Adipocyte (in vitro differentiated cells): ENCODE results near the gene TRPM8.

ENCODE experiments used
- DNase-seq: peaks from one replicate; pipeline ENCODE4 v3.0.0-alpha.2; 2015; ENCODE audit warnings: low read depth
- H3K27me3 ChIP-seq: replicated peaks from 2 replicates; pipeline ENCODE4 v1.7.0; 2013; ENCODE audit warnings: mild to moderate bottlenecking, low read length, moderate library complexity; ENCODE audit not compliant: control insufficient read depth, insufficient read depth
- H3K36me3 ChIP-seq: 2 replicates; pipeline ENCODE4 v1.7.0; 2013; ENCODE audit warnings: low read length, mild to moderate bottlenecking, moderate library complexity; ENCODE audit not compliant: control insufficient read depth, insufficient read depth, severe bottlenecking
- H3K4me1 ChIP-seq: 2 replicates; pipeline ENCODE4 v1.7.0; 2013; ENCODE audit warnings: mild to moderate bottlenecking, low read length, moderate library complexity; ENCODE audit not compliant: control insufficient read depth, insufficient read depth
- H3K4me3 ChIP-seq: 2 replicates; pipeline ENCODE4 v1.7.0; 2013; ENCODE audit warnings: mild to moderate bottlenecking, low read length, moderate library complexity
- H3K9ac ChIP-seq: 2 replicates; pipeline ENCODE4 v1.7.0; 2013; ENCODE audit warnings: mild to moderate bottlenecking, low read length, moderate library complexity
- H3K9me3 ChIP-seq: 2 replicates; pipeline ENCODE4 v1.7.0; 2013; ENCODE audit warnings: mild to moderate bottlenecking, low read length, moderate library complexity; ENCODE audit not compliant: control insufficient read depth

Gene TRPM8

GRCh38 chr2:233974530-233975071, 57.4 kb downstream of the TRPM8 start:
- no peaks in the 10 kb centered on the region for H3K27me3 ChIP-seq
- peak; percentile 67 for DNase-seq
- H3K9ac ChIP-seq: no peak overlapping the region
- no peaks in the 10 kb centered on the region for H3K36me3 ChIP-seq
- no peak overlapping the region for H3K4me3 ChIP-seq
- no peaks in the 10 kb centered on the region for H3K9me3 ChIP-seq
- peaks cover 29% of the 10 kb centered on the region for H3K4me1 ChIP-seq

GRCh38 chr2:233976087-233976486, 58.9 kb downstream of the TRPM8 start:
- Histone ChIP-seq H3K4me3 (no peak overlapping the region), H3K36me3 (no peaks in the 10 kb centered on the region), H3K9me3 (no peaks in the 10 kb centered on the region), H3K27me3 (no peaks in the 10 kb centered on the region), H3K4me1 (peaks cover 29% of the 10 kb centered on the region), H3K9ac (no peak overlapping the region)
- DNase-seq: no peak

GRCh38 chr2:233976690-233977294, 59.6 kb downstream of the TRPM8 start:
- Histone ChIP-seq H3K36me3 (no peaks in the 10 kb centered on the region), H3K4me3 (no peak overlapping the region), H3K27me3 (no peaks in the 10 kb centered on the region), H3K9me3 (no peaks in the 10 kb centered on the region), H3K4me1 (peaks cover 29% of the 10 kb centered on the region), H3K9ac (no peak overlapping the region)
- peak; percentile 79 for DNase-seq

GRCh38 chr2:233977296-233977837, 60.2 kb downstream of the TRPM8 start:
- no peak overlapping the region for H3K9ac ChIP-seq
- H3K4me1 ChIP-seq: peaks cover 35% of the 10 kb centered on the region
- H3K9me3 ChIP-seq: no peaks in the 10 kb centered on the region
- no peak overlapping the region for H3K4me3 ChIP-seq
- no peak for DNase-seq
- H3K27me3 ChIP-seq: no peaks in the 10 kb centered on the region
- no peaks in the 10 kb centered on the region for H3K36me3 ChIP-seq

- no peak for DNase-seq
- H3K9me3 ChIP-seq: no peaks in the 10 kb centered on the region
- no peak overlapping the region for H3K9ac ChIP-seq
- H3K4me3 ChIP-seq: no peak overlapping the region
- no peaks in the 10 kb centered on the region for H3K27me3 ChIP-seq
- H3K4me1 ChIP-seq: peaks cover 28% of the 10 kb centered on the region
- no peaks in the 10 kb centered on the region for H3K36me3 ChIP-seq
Observed at GRCh38 chr2:233979748-233980147, 62.6 kb downstream of the TRPM8 start.

GRCh38 chr2:233980955-233981561, 63.9 kb downstream of the TRPM8 start:
- Histone ChIP-seq H3K4me3 (no peak overlapping the region), H3K27me3 (no peaks in the 10 kb centered on the region), H3K36me3 (no peaks in the 10 kb centered on the region), H3K4me1 (peaks cover 21% of the 10 kb centered on the region), H3K9me3 (no peaks in the 10 kb centered on the region), H3K9ac (no peak overlapping the region)
- no peak for DNase-seq

GRCh38 chr2:233981574-233982420, 64.6 kb downstream of the TRPM8 start:
- DNase-seq: no peak
- H3K4me3 ChIP-seq: peak overlapping the region; percentile 29
- no peak overlapping the region for H3K9ac ChIP-seq
- peaks cover 21% of the 10 kb centered on the region for H3K4me1 ChIP-seq
- no peaks in the 10 kb centered on the region for H3K9me3 ChIP-seq
- H3K27me3 ChIP-seq: no peaks in the 10 kb centered on the region
- no peaks in the 10 kb centered on the region for H3K36me3 ChIP-seq

GRCh38 chr2:233982421-233983121, 65.4 kb downstream of the TRPM8 start:
- H3K4me3 ChIP-seq: peak overlapping the region; percentile 29
- H3K9me3 ChIP-seq: no peaks in the 10 kb centered on the region
- H3K4me1 ChIP-seq: peaks cover 13% of the 10 kb centered on the region
- no peak overlapping the region for H3K9ac ChIP-seq
- DNase-seq: peak; percentile 77
- no peaks in the 10 kb centered on the region for H3K36me3 ChIP-seq
- no peaks in the 10 kb centered on the region for H3K27me3 ChIP-seq

- H3K4me1 ChIP-seq: peaks cover 13% of the 10 kb centered on the region
- no peak for DNase-seq
- H3K27me3 ChIP-seq: no peaks in the 10 kb centered on the region
- H3K9ac ChIP-seq: no peak overlapping the region
- no peaks in the 10 kb centered on the region for H3K36me3 ChIP-seq
- no peak overlapping the region for H3K4me3 ChIP-seq
- H3K9me3 ChIP-seq: no peaks in the 10 kb centered on the region
Observed at GRCh38 chr2:233983445-233983844, 66.3 kb downstream of the TRPM8 start.

GRCh38 chr2:233988581-233988980, 71.4 kb downstream of the TRPM8 start:
- H3K4me1 ChIP-seq: no peaks in the 10 kb centered on the region
- H3K4me3 ChIP-seq: no peak overlapping the region
- H3K36me3 ChIP-seq: no peaks in the 10 kb centered on the region
- DNase-seq: no peak
- no peaks in the 10 kb centered on the region for H3K27me3 ChIP-seq
- H3K9me3 ChIP-seq: no peaks in the 10 kb centered on the region
- no peak overlapping the region for H3K9ac ChIP-seq
